IPS-18c (cell line): ENCODE measurements around the gene ATG16L1.

ENCODE experiments used
- H3K4me3 ChIP-seq: 2 replicates; pipeline ENCODE4 v1.7.0; 2013; ENCODE audit warnings: low read depth, mild to moderate bottlenecking, low read length, moderate library complexity; ENCODE audit not compliant: insufficient read depth
- H3K9me3 ChIP-seq: one replicate; pipeline ENCODE4 v1.6.1; 2013; ENCODE audit warnings: mild to moderate bottlenecking, low read length, moderate library complexity; ENCODE audit not compliant: control insufficient read depth, insufficient read depth

Gene ATG16L1

GRCh38 chr2:233251306-233252116 lies at the start of gene ATG16L1:
Gene ATG16L1, plus strand, starts transcription at chr2:233251673. Its CDS starts 155 bp downstream, at chr2:233251828.
- Histone ChIP-seq H3K4me3 (peak within 1 kb of the TSS; percentile 97), H3K9me3 (peaks cover 2% of the 10 kb centered on the region)

- no peak overlapping the region for H3K4me3 ChIP-seq
- H3K9me3 ChIP-seq = no peaks in the 10 kb centered on the region
Observed at GRCh38 chr2:233202531-233202944, 48.9 kb upstream of the ATG16L1 start.

- H3K4me3 ChIP-seq = no peak overlapping the region
Observed at GRCh38 chr2:233203060-233203459, 48.4 kb upstream of the ATG16L1 start.

GRCh38 chr2:233204286-233204936 lies 47.1 kb upstream of the ATG16L1 start:
- Histone ChIP-seq H3K9me3 (no peaks in the 10 kb centered on the region), H3K4me3 (no peak overlapping the region)

More at GRCh38 chr2:233203060-233203459, 48.4 kb upstream of the ATG16L1 start:
- no peaks in the 10 kb centered on the region for H3K9me3 ChIP-seq

- Histone ChIP-seq H3K4me3 (no peak overlapping the region), H3K9me3 (peaks cover under 1% of the 10 kb centered on the region)
Observed at GRCh38 chr2:233208382-233209116, 42.9 kb upstream of the ATG16L1 start.

- Histone ChIP-seq H3K4me3 (no peak overlapping the region), H3K9me3 (peaks cover 2% of the 10 kb centered on the region)
Observed at GRCh38 chr2:233209117-233209532, 42.3 kb upstream of the ATG16L1 start.

- Histone ChIP-seq H3K4me3 (no peak overlapping the region), H3K9me3 (peaks cover 2% of the 10 kb centered on the region)
Observed at GRCh38 chr2:233209533-233210171, 41.8 kb upstream of the ATG16L1 start.

- H3K4me3 ChIP-seq = no peak overlapping the region
- H3K9me3 ChIP-seq = peaks cover 2% of the 10 kb centered on the region
Observed at GRCh38 chr2:233210281-233210680, 41.2 kb upstream of the ATG16L1 start.

- Histone ChIP-seq H3K4me3 (no peak overlapping the region), H3K9me3 (peaks cover 2% of the 10 kb centered on the region)
Observed at GRCh38 chr2:233210843-233211547, 40.5 kb upstream of the ATG16L1 start.

- H3K9me3 ChIP-seq = peaks cover 2% of the 10 kb centered on the region
- no peak overlapping the region for H3K4me3 ChIP-seq
Observed at GRCh38 chr2:233211548-233211895, 40.0 kb upstream of the ATG16L1 start.

- Histone ChIP-seq H3K9me3 (peaks cover 2% of the 10 kb centered on the region), H3K4me3 (no peak overlapping the region)
Observed at GRCh38 chr2:233213011-233213410, 38.5 kb upstream of the ATG16L1 start.

- Histone ChIP-seq H3K4me3 (no peak overlapping the region), H3K9me3 (peaks cover 2% of the 10 kb centered on the region)
Observed at GRCh38 chr2:233213975-233214374, 37.5 kb upstream of the ATG16L1 start.

- Histone ChIP-seq H3K4me3 (no peak overlapping the region), H3K9me3 (peaks cover 2% of the 10 kb centered on the region)
Observed at GRCh38 chr2:233217892-233218377, 33.5 kb upstream of the ATG16L1 start.

- Histone ChIP-seq H3K4me3 (no peak overlapping the region), H3K9me3 (no peaks in the 10 kb centered on the region)
Observed at GRCh38 chr2:233218836-233219235, 32.6 kb upstream of the ATG16L1 start.

GRCh38 chr2:233219848-233220247 lies 31.6 kb upstream of the ATG16L1 start:
- no peak overlapping the region for H3K4me3 ChIP-seq
- peaks cover under 1% of the 10 kb centered on the region for H3K9me3 ChIP-seq

- Histone ChIP-seq H3K9me3 (peaks cover 2% of the 10 kb centered on the region), H3K4me3 (no peak overlapping the region)
Observed at GRCh38 chr2:233221378-233222063, 30.0 kb upstream of the ATG16L1 start.
